Measurements from ENCODE around the gene LMNTD2. TPM values are rescaled to one million over a fixed set of nuclear protein-coding genes. Genes with fewer than 3 reads are reported as not detected.
A peak's percentile ranks its signal among the peaks of the same experiment; 100 is the strongest.

The LMNTD2 gene
- total and polyA plus RNA-seq, 2 of the 13 experiments (the other 11 are each of a cell fraction or from before 2014, with no cell fraction given) = 1.1 to 3.1 TPM

DNA sequence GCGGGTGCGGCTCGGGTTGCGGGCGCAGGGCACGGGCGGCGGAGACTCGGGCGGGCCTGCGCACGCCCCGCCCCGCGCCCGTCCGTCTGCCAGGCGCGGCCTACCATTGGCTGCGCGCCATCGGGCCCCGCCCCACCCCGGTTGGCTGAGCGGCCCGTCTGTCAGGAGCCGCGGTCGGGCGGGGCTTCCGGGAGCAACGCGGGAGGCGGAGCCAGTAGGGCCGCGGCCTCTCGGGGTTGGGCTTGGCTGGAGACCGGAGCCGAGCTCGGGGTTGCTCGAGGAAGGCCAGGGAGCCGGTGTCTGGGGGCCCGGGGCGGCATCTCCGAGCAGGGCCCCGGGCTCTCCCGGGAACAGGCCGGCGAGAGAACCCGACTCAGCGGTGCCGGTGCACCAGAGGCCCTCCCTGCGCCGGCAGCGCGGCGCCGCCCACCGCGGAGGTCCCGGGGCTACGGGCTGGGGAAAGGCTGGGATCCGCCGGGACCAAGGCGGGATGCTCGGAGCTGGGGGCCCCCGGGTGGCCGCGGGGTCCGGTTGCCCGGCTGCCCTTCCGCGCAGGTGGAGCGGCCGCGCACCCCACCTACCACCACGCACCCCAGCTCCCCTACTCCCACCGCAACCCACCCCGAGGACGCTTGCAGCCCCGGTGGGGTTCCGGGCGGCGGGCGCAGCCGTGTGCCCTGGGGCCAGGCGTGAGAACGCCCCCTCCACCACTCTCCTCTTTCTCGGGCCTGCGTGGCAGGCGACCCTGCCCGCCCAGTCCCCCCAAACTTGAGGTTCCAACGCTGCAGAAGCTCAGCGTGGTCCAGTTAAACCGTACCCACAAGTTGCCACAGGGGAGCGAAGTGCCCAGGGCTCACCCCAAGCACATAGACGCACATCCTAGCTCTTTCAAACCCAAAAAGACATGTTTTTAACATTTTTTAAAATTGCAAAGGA, 24.8 kb downstream of the LMNTD2 start, which contains the start of gene HRAS (continued):
- no peak for TF ChIP-seq SIX4 (CRISPR knock-in tag; IDR thresholded peaks at IDR 0.05)
- TF ChIP-seq ZNF710 (CRISPR knock-in tag; IDR thresholded peaks at IDR 0.05; ENCODE audit: borderline replicate concordance) = no peak
- TF ChIP-seq, protein P1, sequence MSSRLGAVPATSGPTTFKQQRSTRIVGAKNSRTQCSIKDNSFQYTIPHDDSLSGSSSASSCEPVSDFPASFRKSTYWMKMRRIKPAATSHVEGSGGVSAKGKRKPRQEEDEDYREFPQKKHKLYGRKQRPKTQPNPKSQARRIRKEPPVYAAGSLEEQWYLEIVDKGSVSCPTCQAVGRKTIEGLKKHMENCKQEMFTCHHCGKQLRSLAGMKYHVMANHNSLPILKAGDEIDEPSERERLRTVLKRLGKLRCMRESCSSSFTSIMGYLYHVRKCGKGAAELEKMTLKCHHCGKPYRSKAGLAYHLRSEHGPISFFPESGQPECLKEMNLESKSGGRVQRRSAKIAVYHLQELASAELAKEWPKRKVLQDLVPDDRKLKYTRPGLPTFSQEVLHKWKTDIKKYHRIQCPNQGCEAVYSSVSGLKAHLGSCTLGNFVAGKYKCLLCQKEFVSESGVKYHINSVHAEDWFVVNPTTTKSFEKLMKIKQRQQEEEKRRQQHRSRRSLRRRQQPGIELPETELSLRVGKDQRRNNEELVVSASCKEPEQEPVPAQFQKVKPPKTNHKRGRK (CRISPR knock-in tag; IDR thresholded peaks at IDR 0.05) = no peak
- TF ChIP-seq ZFAT (CRISPR knock-in tag; conservative IDR thresholded peaks at IDR 0.05) = no peak
- TF ChIP-seq SKI (IDR thresholded peaks at IDR 0.05; ENCODE audit: partially characterized antibody) = peak; percentile 20
- TF ChIP-seq SP140L (CRISPR knock-in tag; IDR thresholded peaks at IDR 0.05; ENCODE audit: borderline replicate concordance) = no peak
- TF ChIP-seq ZFP82 (CRISPR knock-in tag; IDR thresholded peaks at IDR 0.05; ENCODE audit: borderline replicate concordance) = no peak
- TF ChIP-seq ZBTB21 (CRISPR knock-in tag; IDR thresholded peaks at IDR 0.05) = no peak
- TF ChIP-seq SALL2 (CRISPR knock-in tag; IDR thresholded peaks at IDR 0.05) = peak; percentile 71

Measured in HepG2 (cell line).